Activated CD4-positive, alpha-beta T cell treated with anti-CD3 and anti-CD28 coated beads for 24 hours (primary cell): ENCODE data around the gene PADI2.

Source experiments
- DNase-seq, 2 donors: peaks; one replicate each; pipeline ENCODE4 v3.0.0-alpha.2; 2020; ENCODE audit warnings: low read depth in 2 of 2

PADI2 gene

DNA sequence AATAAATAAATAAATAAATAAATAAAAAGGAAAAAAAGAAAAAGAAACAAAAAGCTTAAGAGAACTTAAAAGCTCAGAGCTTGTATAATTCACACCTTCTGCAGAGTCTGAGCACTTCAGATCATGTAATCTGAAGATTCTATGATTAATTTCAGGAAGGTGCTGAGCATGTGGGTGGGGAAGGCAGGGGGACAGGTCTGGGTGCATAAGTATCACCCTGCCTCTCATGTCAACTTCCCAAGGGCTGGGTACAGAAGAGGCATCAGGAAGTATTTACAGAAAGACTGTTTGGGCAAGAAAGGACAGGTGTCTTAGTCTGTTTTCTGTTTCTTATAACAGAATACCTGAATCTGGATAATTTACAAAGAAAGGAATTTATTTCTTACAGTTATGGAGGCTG is 20.4 kb upstream of the PADI2 start:
- no peak for DNase-seq

DNA sequence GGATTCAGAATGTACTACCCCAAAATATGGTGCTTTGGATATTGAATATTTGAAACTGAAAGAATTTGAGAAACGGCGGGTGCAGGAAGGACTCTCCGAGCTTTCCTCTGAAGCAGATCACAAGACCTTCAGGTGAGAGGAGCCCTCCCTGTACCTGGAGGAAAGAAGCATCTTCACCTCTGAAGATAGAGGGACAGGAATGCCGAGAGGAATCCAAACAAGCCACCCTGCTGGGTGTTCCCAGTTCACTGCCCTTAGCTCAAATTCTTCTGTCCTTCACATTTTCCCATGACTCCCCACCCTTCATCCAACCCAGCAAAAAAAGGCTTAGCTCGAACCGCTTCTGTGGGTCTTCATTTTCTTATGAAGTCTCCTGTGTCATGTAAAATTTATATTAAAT is 18.2 kb upstream of the PADI2 start:
- DNase-seq, result no peak

DNA sequence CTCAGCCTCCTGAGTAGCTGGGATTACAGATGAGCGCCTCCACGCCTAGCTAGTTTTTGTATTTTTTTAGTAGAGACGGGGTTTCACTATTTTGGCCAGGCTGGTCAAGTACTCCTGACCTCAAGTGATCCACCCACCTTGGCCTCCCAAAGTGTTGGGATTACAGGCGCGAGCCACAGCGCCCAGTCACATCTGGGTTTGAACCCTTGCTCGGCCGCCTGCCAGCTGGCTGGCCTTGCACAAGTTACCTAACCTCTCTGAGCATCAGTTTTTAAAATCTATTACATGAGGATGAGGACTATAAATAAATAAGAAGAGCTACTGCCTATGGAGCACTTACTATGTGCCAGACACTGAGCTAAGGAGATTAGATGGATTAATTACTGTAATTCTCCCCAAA is 17.7 kb upstream of the PADI2 start:
- DNase-seq, result no peak

DNA sequence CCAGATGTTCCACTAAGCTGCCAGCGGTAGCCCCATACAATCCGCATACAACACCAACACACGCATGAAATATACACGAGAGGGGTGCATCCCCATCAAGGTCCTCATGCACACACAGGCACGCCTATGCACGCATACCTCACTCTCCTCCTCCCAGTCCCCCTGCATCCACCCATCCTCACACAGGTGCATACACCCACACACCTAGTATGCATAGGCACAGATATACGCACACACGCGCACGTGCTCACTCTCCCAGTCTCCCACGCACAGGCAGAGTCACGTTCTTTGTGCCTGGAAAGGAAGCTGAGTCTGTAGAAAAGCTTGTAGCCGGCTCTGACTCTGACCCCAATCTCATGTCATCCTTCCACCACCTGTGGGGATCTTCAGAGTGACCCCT is 16.9 kb upstream of the PADI2 start:
- no peak for DNase-seq

DNA sequence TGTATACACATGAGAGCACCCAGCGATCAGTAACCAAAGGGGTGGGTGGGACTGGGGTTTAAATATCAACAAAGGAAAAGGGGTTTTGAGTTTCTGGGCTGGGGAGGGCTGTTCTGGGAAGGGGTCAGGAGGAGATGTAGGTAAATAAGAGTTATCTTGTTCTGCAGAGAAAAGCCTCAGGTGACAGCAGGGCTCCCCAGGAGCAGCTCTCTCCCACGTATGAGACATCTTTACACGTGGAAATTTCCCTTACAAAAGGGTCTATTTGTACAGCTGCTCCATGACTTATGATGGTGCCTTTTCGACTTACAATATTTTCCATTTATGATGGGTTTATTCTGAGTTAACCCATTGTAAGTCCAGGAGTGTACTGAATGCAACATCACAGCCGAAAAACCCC is 16.3 kb upstream of the PADI2 start:
- no peak for DNase-seq

DNA sequence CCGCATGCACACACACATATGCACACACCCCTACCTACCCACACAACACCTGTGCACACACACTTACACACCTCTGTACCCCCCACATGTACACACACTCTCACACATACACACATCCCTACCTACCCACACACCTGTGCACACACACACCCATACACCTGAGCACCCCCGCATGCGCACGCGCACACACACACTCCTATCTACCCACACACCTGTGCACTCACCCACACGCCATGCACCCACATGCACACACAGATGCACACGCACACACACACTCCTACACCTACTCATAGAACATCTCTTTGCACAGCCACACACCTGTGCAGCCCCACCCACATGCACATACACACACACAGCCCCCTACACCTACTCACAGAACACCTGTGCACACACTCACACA is 15.5 kb upstream of the PADI2 start:
- no peak for DNase-seq

- DNase-seq, result no peak
Observed at GRCh38 chr1:17134034-17134433, 14.8 kb upstream of the PADI2 start.

GRCh38 chr1:17130138-17130635 is 10.9 kb upstream of the PADI2 start:
- DNase-seq, result no peak

- no peak for DNase-seq
Observed at GRCh38 chr1:17128361-17128760, 9.1 kb upstream of the PADI2 start.

GRCh38 chr1:17125756-17126237 is 6.5 kb upstream of the PADI2 start:
- DNase-seq, result peak; percentile 82

GRCh38 chr1:17123196-17124045 is 4.2 kb upstream of the PADI2 start:
- no peak for DNase-seq

GRCh38 chr1:17122521-17123164 is 3.4 kb upstream of the PADI2 start:
- no peak for DNase-seq

GRCh38 chr1:17121881-17122280 is 2.6 kb upstream of the PADI2 start:
- DNase-seq, result no peak

- DNase-seq, result no peak
Observed at GRCh38 chr1:17120962-17121837, 1.9 kb upstream of the PADI2 start.

- no peak for DNase-seq
Observed at GRCh38 chr1:17120481-17120877, 1.2 kb upstream of the PADI2 start.

DNA sequence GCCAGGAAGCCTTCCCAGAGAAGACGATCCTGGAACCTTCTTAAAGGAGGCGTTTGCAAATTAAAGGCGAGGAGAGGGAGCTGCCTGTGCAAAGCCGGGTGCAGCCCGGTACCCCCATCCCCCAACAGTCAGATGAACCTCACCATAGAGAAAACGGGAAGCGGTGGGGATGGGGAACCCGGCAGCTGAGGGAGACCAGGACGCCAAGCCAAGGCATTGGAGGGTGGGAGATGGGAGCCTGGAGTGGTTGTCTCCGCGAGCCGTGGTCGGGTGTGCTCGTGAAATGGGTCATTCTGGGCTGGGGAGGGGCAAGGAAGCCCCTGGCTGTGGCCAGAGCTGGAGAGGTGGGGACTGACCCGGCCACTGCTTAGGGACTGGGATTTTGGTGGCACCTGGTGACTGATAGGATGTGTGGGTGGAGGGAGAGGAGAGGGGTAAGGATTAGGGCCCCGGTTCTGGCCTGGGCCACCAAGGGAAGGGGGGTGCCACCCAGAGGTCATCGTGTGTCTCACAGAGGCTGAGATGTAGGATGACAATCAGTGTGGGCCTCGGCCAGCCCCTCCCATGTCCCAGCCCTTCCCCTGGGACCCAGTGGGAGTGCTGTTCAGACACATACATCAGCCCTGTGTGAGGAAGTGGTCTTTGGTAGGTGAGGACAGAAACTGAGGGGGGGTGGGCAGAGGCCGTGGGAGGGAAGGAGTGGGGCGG is 676 bp upstream of the PADI2 start:
- DNase-seq, result no peak

DNA sequence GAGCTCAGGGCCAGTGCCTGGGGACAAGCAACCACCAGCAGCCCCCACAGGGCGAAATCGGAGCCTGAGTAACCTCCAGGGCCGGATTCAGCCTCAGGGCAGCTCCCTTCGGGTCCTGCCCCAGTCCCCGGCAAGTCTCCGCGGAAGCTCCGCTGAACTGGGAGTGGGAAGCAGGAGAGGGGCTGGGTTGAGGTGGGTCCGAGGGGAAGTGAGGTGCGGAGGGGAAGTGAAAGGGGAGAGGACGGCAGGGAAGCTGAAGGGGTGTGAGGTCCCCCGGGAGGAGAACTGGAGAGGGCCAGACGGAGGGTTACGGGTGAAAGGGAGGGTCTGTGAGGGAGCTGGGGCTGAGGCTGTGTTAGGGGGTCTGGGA is 560 bp downstream of the PADI2 start:
- DNase-seq, result no peak

- DNase-seq, result no peak
Observed at GRCh38 chr1:17118268-17118667, 983 bp downstream of the PADI2 start.

DNA sequence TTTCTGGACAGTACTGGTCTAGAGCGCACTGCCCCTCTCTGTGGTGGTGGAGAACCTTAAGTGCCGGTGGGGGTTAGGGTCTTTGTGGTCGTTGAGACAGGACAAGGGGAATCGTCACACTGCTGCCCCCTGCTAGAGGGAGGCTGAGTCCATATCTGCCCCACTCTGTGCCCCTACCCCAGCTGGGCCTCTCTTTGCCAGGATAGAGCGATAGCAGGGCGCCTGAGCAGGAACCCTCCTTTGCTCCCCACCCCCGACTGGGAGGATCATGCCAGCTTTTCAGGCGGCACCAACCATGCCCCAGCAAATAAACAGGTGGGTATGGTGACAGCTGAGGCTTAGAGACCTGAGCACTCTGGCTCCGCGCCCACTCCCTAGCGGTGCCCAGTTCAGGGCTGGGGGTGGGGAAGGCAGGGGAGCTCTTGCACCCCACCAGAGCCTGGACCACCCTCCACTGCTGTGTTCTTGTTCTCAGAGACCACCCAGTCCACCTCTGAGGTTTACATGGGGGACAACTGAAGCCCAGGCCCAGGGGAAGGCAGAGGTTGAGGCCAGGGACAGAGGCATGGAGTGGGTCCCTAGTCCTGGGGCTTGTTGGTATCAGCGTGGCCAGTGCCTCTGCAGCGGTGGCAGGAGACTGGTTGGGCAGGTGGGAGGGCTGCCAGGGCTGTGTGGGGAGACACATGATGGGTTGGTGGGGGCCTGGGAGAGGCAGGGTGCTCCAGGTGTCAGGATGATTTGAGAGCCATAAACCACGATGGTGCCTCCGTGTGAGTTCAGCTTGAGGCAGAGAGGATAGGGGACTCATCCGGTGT is 1.6 kb downstream of the PADI2 start:
- no peak for DNase-seq

GRCh38 chr1:17116643-17117042 is 2.6 kb downstream of the PADI2 start:
- no peak for DNase-seq

GRCh38 chr1:17113963-17114362 is 5.3 kb downstream of the PADI2 start:
- DNase-seq, result no peak
